Neuronal stem cell (in vitro differentiated cells): ENCODE data around the gene SLC10A4.
"Not testable (repeated sequence)": the region's sequence is repeated elsewhere in the genome, so short reads cannot be mapped to it uniquely, and the experiment has no call there.

Source experiments
- DNase-seq: peaks from one replicate; pipeline ENCODE4 v3.0.0-alpha.2; 2013; ENCODE audit warnings: low spot score
- H2AFZ ChIP-seq: one replicate; pipeline ENCODE4 v1.6.1; 2013; ENCODE audit warnings: mild to moderate bottlenecking, low read length, inconsistent platforms
- H2AK5ac ChIP-seq: 2 replicates; pipeline ENCODE4 v1.6.1; 2013; ENCODE audit warnings: low read depth, mild to moderate bottlenecking, inconsistent platforms, low read length, moderate library complexity, mixed read lengths
- H2BK120ac ChIP-seq: 2 replicates; pipeline ENCODE4 v1.6.1; 2013; ENCODE audit warnings: low read depth, mild to moderate bottlenecking, inconsistent platforms, low read length, moderate library complexity, mixed read lengths
- H2BK12ac ChIP-seq: one replicate; pipeline ENCODE4 v1.6.1; 2013; ENCODE audit warnings: low read length, inconsistent platforms
- H2BK15ac ChIP-seq: 2 replicates; pipeline ENCODE4 v1.6.1; 2013; ENCODE audit warnings: mild to moderate bottlenecking, low read length, inconsistent platforms, mixed read lengths
- H2BK5ac ChIP-seq: one replicate; pipeline ENCODE4 v1.6.1; 2013; ENCODE audit warnings: inconsistent platforms, mild to moderate bottlenecking, low read length, moderate library complexity
- H3K14ac ChIP-seq: one replicate; pipeline ENCODE4 v1.6.1; 2013; ENCODE audit warnings: low read length, inconsistent platforms
- H3K18ac ChIP-seq: 2 replicates; pipeline ENCODE4 v1.6.1; 2013; ENCODE audit warnings: low read length, inconsistent platforms
- H3K23ac ChIP-seq: 2 replicates; pipeline ENCODE4 v1.6.1; 2013; ENCODE audit warnings: low read depth, mild to moderate bottlenecking, mixed read lengths, low read length, inconsistent platforms; ENCODE audit not compliant: poor library complexity
- H3K27ac ChIP-seq: replicated peaks from 3 replicates; pipeline ENCODE4 v1.5.1; 2013; ENCODE audit warnings: low read length, inconsistent platforms
- H3K27me3 ChIP-seq, 3 experiments: 2 replicates each; pipeline ENCODE4 v1.6.1; 2013; ENCODE audit warnings: low read length in 3 of 3, mild to moderate bottlenecking in 2 of 3, inconsistent platforms in 1 of 3, low read depth in 1 of 3, mixed read lengths in 1 of 3, moderate library complexity in 1 of 3; ENCODE audit not compliant: control insufficient read depth in 3 of 3, insufficient read depth in 3 of 3
- H3K36me3 ChIP-seq, 2 donors: replicated peaks in 1 of 2; 2 replicates each; pipeline ENCODE4 v1.6.1; 2013; ENCODE audit warnings: low read length in 2 of 2; ENCODE audit not compliant: control insufficient read depth in 2 of 2, insufficient read depth in 2 of 2
- H3K4ac ChIP-seq: 2 replicates; pipeline ENCODE4 v1.6.1; 2013; ENCODE audit warnings: inconsistent platforms, mild to moderate bottlenecking, low read length, moderate library complexity
- H3K4me1 ChIP-seq, 2 donors: 1 replicate in 1 of 2; 2 replicates in 1 of 2; pipeline ENCODE4 v1.6.1; 2013; ENCODE audit warnings: low read length in 2 of 2, low read depth in 1 of 2; ENCODE audit not compliant: control insufficient read depth in 2 of 2, insufficient read depth in 1 of 2
- H3K4me2 ChIP-seq: one replicate; pipeline ENCODE4 v1.6.1; 2013; ENCODE audit warnings: mild to moderate bottlenecking, low read length, inconsistent platforms; ENCODE audit not compliant: insufficient read depth, poor library complexity, severe bottlenecking
- H3K4me3 ChIP-seq, 2 donors: 2 replicates each; pipeline ENCODE4 v1.5.1; 2013; ENCODE audit warnings: low read length in 2 of 2, mild to moderate bottlenecking in 2 of 2, inconsistent platforms in 1 of 2, moderate library complexity in 1 of 2
- H3K79me1 ChIP-seq: one replicate; pipeline ENCODE4 v1.6.1; 2013; ENCODE audit warnings: low read depth, mild to moderate bottlenecking, inconsistent platforms, low read length, moderate library complexity
- H3K9ac ChIP-seq: one replicate; pipeline ENCODE4 v1.6.1; 2013; ENCODE audit warnings: mild to moderate bottlenecking, low read depth, low read length, inconsistent platforms; ENCODE audit not compliant: poor library complexity
- H3K9me3 ChIP-seq, 2 donors: replicated peaks in 1 of 2; 2 replicates each; pipeline versions ENCODE3 to v1.6.1; 2013; ENCODE audit warnings: low read length in 2 of 2, mild to moderate bottlenecking in 2 of 2, inconsistent platforms in 1 of 2, low read depth in 1 of 2, mixed read lengths in 1 of 2, moderate library complexity in 1 of 2; ENCODE audit not compliant: control insufficient read depth in 2 of 2, insufficient read depth in 1 of 2
- H4K8ac ChIP-seq: one replicate; pipeline ENCODE4 v1.6.1; 2013; ENCODE audit warnings: low read depth, mild to moderate bottlenecking, inconsistent platforms, low read length, moderate library complexity
- H4K91ac ChIP-seq: one replicate; pipeline ENCODE4 v1.6.1; 2013; ENCODE audit warnings: low read length, low read depth, mild to moderate bottlenecking, inconsistent platforms; ENCODE audit not compliant: poor library complexity
- WGBS, 2 donors: extraction: QIAGEN DNeasy Blood & Tissue Kit; methylation state at CpG; one replicate each; pipeline ENCODE4 v1.1.7; 2013; ENCODE audit warnings: missing lambda C conversion rate in 2 of 2, mixed read lengths in 1 of 2; ENCODE audit not compliant: insufficient read length in 2 of 2, insufficient replicate concordance in 1 of 2; ENCODE audit errors: extremely low coverage in 2 of 2; 5-methylcytosine and 5-hydroxymethylcytosine counted together

The SLC10A4 gene

DNA sequence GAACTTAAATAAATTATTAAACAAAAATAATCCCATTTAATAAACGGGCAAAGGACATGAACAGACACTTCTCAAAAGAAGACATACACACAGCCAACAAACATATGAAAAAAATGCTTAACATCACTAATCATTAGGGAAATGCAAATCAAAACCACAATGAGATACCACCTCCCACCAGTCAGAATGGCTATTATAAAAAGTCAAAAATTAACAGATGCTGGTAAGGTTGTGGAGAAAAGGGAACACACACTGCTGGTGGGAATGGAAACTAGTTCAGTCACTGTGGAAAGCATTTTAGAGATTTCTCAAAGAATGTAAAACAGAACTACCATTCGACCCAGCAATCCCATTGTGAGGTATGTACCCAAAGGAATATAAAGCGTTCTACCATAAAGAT lies 31.5 kb upstream of the SLC10A4 start:
- H3K27me3 ChIP-seq, H3K9me3 ChIP-seq, DNase-seq: not testable (repeated sequence)

DNA sequence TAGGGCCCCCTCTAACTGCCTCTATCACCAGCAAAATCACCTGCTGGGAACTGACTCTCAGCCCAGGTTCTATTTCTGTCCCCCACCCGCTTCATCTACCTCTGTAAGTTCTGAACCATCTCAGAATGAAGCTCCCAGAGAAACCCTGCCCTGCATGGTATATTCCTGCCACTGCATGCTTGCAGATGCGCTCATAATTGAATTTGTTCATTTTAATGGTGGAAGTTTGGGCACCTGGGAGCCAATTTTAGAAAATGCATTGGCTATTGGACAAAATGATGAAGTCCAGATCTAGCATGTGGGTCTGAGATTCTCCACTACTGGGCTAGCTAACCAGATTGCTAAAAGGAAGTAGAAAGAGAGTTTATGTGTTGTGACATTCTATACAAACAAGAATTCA lies 28.6 kb upstream of the SLC10A4 start:
- no peak overlapping the region for H3K14ac ChIP-seq
- no peaks in the 10 kb centered on the region for H3K27me3 ChIP-seq
- H3K4ac ChIP-seq: no peak overlapping the region
- H2BK12ac ChIP-seq: no peak overlapping the region
- no peak overlapping the region for H3K18ac ChIP-seq
- no peak overlapping the region for H3K27ac ChIP-seq
- H2AK5ac ChIP-seq: no peak overlapping the region
- H3K4me2 ChIP-seq: no peak overlapping the region
- H4K91ac ChIP-seq: no peak overlapping the region
- no peak overlapping the region for H2BK15ac ChIP-seq
- no CpG with 5 or more reads among the region's 2 CpGs for WGBS, 2 donors
- H3K36me3 ChIP-seq: no peaks in the 10 kb centered on the region
- no peak for DNase-seq
- H2BK5ac ChIP-seq: no peak overlapping the region
- H3K4me1 ChIP-seq: no peaks in the 10 kb centered on the region
- no peaks in the 10 kb centered on the region for H3K79me1 ChIP-seq
- H2BK120ac ChIP-seq: no peak overlapping the region
- H3K9me3 ChIP-seq: no peaks in the 10 kb centered on the region
- H3K4me3 ChIP-seq: no peak overlapping the region
- no peak overlapping the region for H3K9ac ChIP-seq
- H2AFZ ChIP-seq: no peak overlapping the region
- no peak overlapping the region for H4K8ac ChIP-seq
- H3K23ac ChIP-seq: no peak overlapping the region

More for the DNA sequence above, 31.5 kb upstream of the SLC10A4 start:
- H2AFZ ChIP-seq, H3K18ac ChIP-seq, H2BK5ac ChIP-seq, H4K91ac ChIP-seq, H2BK15ac ChIP-seq, H3K4me2 ChIP-seq, H2AK5ac ChIP-seq, H2BK12ac ChIP-seq, H3K36me3 ChIP-seq, H3K4me1 ChIP-seq, H4K8ac ChIP-seq, H3K4me3 ChIP-seq, H3K27ac ChIP-seq, H3K79me1 ChIP-seq, H2BK120ac ChIP-seq, H3K4ac ChIP-seq, H3K9ac ChIP-seq, H3K23ac ChIP-seq, H3K14ac ChIP-seq: not testable (repeated sequence)
- no CpG with 5 or more reads among the region's 3 CpGs for WGBS, 2 donors

GRCh38 chr4:48461000-48461399 lies 22.1 kb upstream of the SLC10A4 start:
- Histone ChIP-seq H2AK5ac (no peak overlapping the region), H2BK15ac (no peak overlapping the region), H3K23ac (no peak overlapping the region), H2BK12ac (no peak overlapping the region), H2AFZ (no peak overlapping the region), H4K8ac (no peak overlapping the region), H3K4ac (no peak overlapping the region), H3K18ac (no peak overlapping the region), H2BK5ac (no peak overlapping the region), H3K4me1 (no peaks in the 10 kb centered on the region), H3K27me3 (no peaks in the 10 kb centered on the region), H4K91ac (no peak overlapping the region), H3K4me2 (no peak overlapping the region), H2BK120ac (no peak overlapping the region), H3K36me3 (no peaks in the 10 kb centered on the region), H3K14ac (no peak overlapping the region), H3K27ac (no peak overlapping the region), H3K9me3 (no peaks in the 10 kb centered on the region), H3K4me3 (no peak overlapping the region), H3K9ac (no peak overlapping the region), H3K79me1 (no peaks in the 10 kb centered on the region)
- no peak for DNase-seq

GRCh38 chr4:48462363-48462762 lies 20.8 kb upstream of the SLC10A4 start:
- H3K27ac ChIP-seq: no peak overlapping the region
- H2BK15ac ChIP-seq: no peak overlapping the region
- no peak overlapping the region for H3K4me3 ChIP-seq
- H3K4me2 ChIP-seq: no peak overlapping the region
- H3K9me3 ChIP-seq: no peaks in the 10 kb centered on the region
- no peak overlapping the region for H2AFZ ChIP-seq
- no peak overlapping the region for H3K9ac ChIP-seq
- DNase-seq: no peak
- no CpG with 5 or more reads among the region's 5 CpGs for WGBS, 2 donors
- H2BK5ac ChIP-seq: no peak overlapping the region
- H3K79me1 ChIP-seq: no peaks in the 10 kb centered on the region
- no peak overlapping the region for H2BK120ac ChIP-seq
- H3K14ac ChIP-seq: no peak overlapping the region
- H3K27me3 ChIP-seq: no peaks in the 10 kb centered on the region
- H3K4me1 ChIP-seq: no peaks in the 10 kb centered on the region
- no peak overlapping the region for H3K4ac ChIP-seq
- H4K8ac ChIP-seq: no peak overlapping the region
- H3K23ac ChIP-seq: no peak overlapping the region
- H2AK5ac ChIP-seq: no peak overlapping the region
- no peak overlapping the region for H4K91ac ChIP-seq
- no peak overlapping the region for H3K18ac ChIP-seq
- no peaks in the 10 kb centered on the region for H3K36me3 ChIP-seq
- no peak overlapping the region for H2BK12ac ChIP-seq
